GM23248 (cell line): Measurements from ENCODE around the gene ZNRF4.
"Not testable (repeated sequence)": the region's sequence is repeated elsewhere in the genome, so short reads cannot be mapped to it uniquely, and the experiment has no call there.

Source experiments
- EZH2 ChIP-seq: fragments of 200-600 bp; sonication (generic); IDR thresholded peaks from 2 replicates; pipeline ENCODE4 v1.6.1; 2018; ENCODE audit warnings: antibody characterized with exemption, mild to moderate bottlenecking; ENCODE audit not compliant: insufficient read depth, poor library complexity, severe bottlenecking
- EZH2phosphoT487 ChIP-seq: fragments of 200-600 bp; sonication (generic); IDR thresholded peaks from 2 replicates; pipeline ENCODE4 v1.6.1; 2018; ENCODE audit warnings: antibody characterized with exemption, moderate library complexity, mild to moderate bottlenecking, low read depth; ENCODE audit not compliant: insufficient read depth

- not testable (repeated sequence) for TF ChIP-seq EZH2, EZH2phosphoT487
Observed at GRCh38 chr19:5406198-5406597, 49.0 kb upstream of the ZNRF4 start.
